ENCODE data around the gene TBC1D7. TPM values are rescaled to one million over a fixed set of nuclear protein-coding genes. Genes with fewer than 3 reads are reported as not detected.
"Not testable (repeated sequence)": the region's sequence is repeated elsewhere in the genome, so short reads cannot be mapped to it uniquely, and the experiment has no call there.

TBC1D7 gene
- total RNA-seq, 1 donor from 2014 or later, result 29.3 TPM

DNA sequence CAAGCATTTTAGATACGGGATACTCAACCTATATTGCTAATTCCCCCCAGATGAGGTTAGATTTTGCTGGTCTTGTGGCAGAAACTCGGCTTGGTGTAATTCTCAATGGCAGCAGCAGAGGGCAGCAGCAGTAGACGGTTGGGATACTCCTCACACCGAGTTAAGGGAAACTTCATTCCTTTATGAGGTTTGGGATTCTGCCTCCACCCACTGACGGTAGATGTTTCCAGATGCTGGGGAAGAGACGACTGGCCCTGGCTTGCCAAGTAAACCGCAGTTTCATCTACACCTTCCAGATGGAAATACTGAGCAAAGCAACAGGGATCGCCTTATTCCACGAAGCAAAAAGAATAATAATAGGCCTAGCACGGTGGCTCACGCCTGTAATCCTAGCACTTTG lies 8.2 kb upstream of the TBC1D7 start:
- Histone ChIP-seq H3K36me3 (ENCODE audit: control insufficient read depth, insufficient read depth, low read length) (no peaks in the 10 kb centered on the region), H3K4me3 (ENCODE audit: low read depth, low read length) (no peak overlapping the region), H3K27me3 (ENCODE audit: control insufficient read depth, insufficient read depth, low read length) (peaks cover under 1% of the 10 kb centered on the region)
- DNase-seq (ENCODE audit: low read depth), result no peak
- TF ChIP-seq CTCF (IDR thresholded peaks at IDR 0.05; ENCODE audit: insufficient read depth, low read length, poor library complexity, severe bottlenecking), result peak; percentile 89

GRCh38 chr6:13334953-13335352 lies 6.6 kb upstream of the TBC1D7 start:
- Histone ChIP-seq H3K36me3 (ENCODE audit: control insufficient read depth, insufficient read depth, low read length) (no peaks in the 10 kb centered on the region), H3K27me3 (ENCODE audit: control insufficient read depth, insufficient read depth, low read length) (no peaks in the 10 kb centered on the region), H3K4me3 (ENCODE audit: low read depth, low read length) (no peak overlapping the region)
- no peak for DNase-seq (ENCODE audit: low read depth)
- no peak for TF ChIP-seq CTCF (IDR thresholded peaks at IDR 0.05; ENCODE audit: insufficient read depth, low read length, poor library complexity, severe bottlenecking)

DNA sequence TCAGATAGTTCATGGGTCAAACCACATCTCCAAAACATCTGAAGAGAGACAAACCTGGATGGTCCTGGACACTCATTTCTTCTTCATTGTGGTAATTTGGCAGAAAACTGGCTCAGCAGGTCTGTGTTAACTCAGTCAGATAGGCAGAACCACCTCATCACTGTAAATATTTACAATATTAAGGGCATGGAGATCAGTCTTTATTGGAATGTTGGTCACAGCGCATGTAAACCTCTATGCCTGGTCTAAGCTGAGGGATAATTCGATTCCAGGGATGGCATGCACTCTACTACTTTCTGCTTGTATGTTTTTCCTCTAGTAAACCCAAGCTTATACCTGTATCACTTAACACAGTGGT lies 4.0 kb upstream of the TBC1D7 start:
- TF ChIP-seq CTCF (IDR thresholded peaks at IDR 0.05; ENCODE audit: insufficient read depth, low read length, poor library complexity, severe bottlenecking), result no peak
- H3K36me3 ChIP-seq (ENCODE audit: control insufficient read depth, insufficient read depth, low read length), result no peaks in the 10 kb centered on the region
- no peak overlapping the region for H3K4me3 ChIP-seq (ENCODE audit: low read depth, low read length)
- DNase-seq (ENCODE audit: low read depth), result no peak
- no peaks in the 10 kb centered on the region for H3K27me3 ChIP-seq (ENCODE audit: control insufficient read depth, insufficient read depth, low read length)

DNA sequence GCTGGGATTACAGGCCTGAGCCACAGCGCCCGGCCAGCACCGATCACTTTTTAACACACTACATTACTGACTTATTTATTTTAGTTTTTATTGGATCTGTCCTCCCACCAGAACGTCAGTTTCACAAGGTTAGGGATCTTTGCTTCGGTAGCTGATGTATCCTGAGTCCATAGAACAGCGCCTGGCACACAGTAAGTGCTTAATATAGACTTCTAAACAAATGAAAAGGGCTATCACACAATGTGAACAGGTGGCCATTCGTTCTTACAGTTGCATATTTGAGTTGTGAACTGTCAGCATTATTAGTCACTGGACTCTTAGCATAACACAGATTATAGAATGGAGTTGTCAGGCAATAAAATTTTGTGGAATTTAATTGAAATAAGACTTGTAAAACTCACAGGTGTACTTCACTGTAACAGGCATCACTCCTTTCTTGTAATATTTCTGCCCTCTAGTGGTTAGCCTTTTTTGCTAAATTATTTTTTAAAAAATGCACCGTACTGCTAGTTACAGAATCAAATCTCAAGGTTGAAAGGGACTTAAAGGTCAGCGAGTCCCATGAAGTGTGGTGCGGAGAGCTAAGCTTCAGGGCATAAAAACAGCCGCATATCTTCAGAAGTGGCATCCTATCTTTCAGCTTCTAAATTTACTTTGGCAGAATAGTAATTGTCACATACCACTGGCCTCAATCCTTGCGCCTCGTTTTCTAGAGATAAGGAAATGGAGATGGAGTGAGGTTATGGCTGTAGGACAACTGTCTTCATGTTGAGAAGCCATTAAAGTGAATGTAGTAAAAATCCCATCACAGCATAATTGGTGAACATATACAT lies 3.4 kb upstream of the TBC1D7 start:
- H3K36me3 ChIP-seq (ENCODE audit: control insufficient read depth, insufficient read depth, low read length), result no peaks in the 10 kb centered on the region
- no peaks in the 10 kb centered on the region for H3K27me3 ChIP-seq (ENCODE audit: control insufficient read depth, insufficient read depth, low read length)
- no peak for DNase-seq (ENCODE audit: low read depth)
- peak; percentile 51 for TF ChIP-seq CTCF (IDR thresholded peaks at IDR 0.05; ENCODE audit: insufficient read depth, low read length, poor library complexity, severe bottlenecking)
- no peak overlapping the region for H3K4me3 ChIP-seq (ENCODE audit: low read depth, low read length)

- no peak for DNase-seq (ENCODE audit: low read depth)
- TF ChIP-seq CTCF (IDR thresholded peaks at IDR 0.05; ENCODE audit: insufficient read depth, low read length, poor library complexity, severe bottlenecking), result no peak
- Histone ChIP-seq H3K27me3 (ENCODE audit: control insufficient read depth, insufficient read depth, low read length) (no peaks in the 10 kb centered on the region), H3K4me3 (ENCODE audit: low read depth, low read length) (peak overlapping the region; percentile 99), H3K36me3 (ENCODE audit: control insufficient read depth, insufficient read depth, low read length) (no peaks in the 10 kb centered on the region)
Measured at GRCh38 chr6:13328875-13329183, 492 bp upstream of the TBC1D7 start.

DNA sequence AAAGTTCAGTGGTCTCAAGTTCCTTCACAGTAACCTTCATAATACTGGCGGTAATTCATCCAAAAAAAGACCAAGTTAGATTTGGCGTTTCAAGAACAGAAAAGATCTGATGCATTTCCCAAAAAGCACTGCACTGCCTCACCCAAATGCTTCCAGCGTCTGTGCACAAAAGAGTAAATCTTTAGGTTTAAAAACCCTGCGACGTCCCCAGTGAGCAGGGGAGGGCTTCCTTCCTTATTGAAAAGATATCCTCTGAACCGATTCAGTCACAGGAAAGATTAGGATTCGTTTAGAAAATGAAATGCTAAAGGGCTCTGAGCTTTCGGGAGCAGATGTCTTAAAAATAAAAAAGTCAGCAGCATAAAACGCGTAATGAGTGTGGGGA lies 654 bp downstream of the TBC1D7 start:
- Histone ChIP-seq H3K36me3 (ENCODE audit: control insufficient read depth, insufficient read depth, low read length) (no peaks in the 10 kb centered on the region), H3K27me3 (ENCODE audit: control insufficient read depth, insufficient read depth, low read length) (no peaks in the 10 kb centered on the region), H3K4me3 (ENCODE audit: low read depth, low read length) (peak overlapping the region; percentile 99)
- TF ChIP-seq CTCF (IDR thresholded peaks at IDR 0.05; ENCODE audit: insufficient read depth, low read length, poor library complexity, severe bottlenecking), result no peak
- DNase-seq (ENCODE audit: low read depth), result no peak

DNA sequence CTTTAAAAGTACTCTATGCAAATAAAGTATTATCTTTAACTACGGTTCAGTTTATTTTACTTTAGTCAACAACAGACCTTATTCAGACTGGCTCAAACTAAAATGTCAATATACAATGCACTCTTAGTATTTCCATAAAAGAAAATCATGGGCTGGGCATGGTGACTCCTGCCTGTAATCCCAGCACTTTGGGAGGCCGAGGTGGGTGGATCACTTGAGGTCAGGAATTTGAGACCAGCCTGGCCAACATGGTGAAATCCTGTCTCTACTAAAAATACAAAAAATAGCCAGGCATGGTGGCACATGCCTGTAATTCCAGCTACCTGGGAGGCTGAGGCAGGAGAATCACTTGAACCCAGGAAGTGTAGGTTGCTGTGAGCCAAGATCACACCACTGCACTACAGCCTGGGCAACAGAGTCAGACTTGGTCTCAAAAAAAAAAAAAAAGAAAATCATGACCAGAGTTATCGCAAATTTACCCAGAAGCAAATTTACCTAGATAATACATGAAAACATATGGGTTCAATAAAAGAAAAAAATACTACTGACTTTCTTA lies 2.2 kb downstream of the TBC1D7 start:
- DNase-seq (ENCODE audit: low read depth); H3K27me3 ChIP-seq (ENCODE audit: control insufficient read depth, insufficient read depth, low read length); H3K36me3 ChIP-seq (ENCODE audit: control insufficient read depth, insufficient read depth, low read length); H3K4me3 ChIP-seq (ENCODE audit: low read depth, low read length): not testable (repeated sequence)
